A204.1 (cell line): ENCODE data around the gene NOPCHAP1.
"Not testable (repeated sequence)": the region's sequence is repeated elsewhere in the genome, so short reads cannot be mapped to it uniquely, and the experiment has no call there.

Experiments used
- FAIRE-seq: peaks from 2 replicates; lab custom pipeline; 2012; peaks lifted over from hg19 to GRCh38; lab: Jason Lieb, UNC

The NOPCHAP1 gene

DNA sequence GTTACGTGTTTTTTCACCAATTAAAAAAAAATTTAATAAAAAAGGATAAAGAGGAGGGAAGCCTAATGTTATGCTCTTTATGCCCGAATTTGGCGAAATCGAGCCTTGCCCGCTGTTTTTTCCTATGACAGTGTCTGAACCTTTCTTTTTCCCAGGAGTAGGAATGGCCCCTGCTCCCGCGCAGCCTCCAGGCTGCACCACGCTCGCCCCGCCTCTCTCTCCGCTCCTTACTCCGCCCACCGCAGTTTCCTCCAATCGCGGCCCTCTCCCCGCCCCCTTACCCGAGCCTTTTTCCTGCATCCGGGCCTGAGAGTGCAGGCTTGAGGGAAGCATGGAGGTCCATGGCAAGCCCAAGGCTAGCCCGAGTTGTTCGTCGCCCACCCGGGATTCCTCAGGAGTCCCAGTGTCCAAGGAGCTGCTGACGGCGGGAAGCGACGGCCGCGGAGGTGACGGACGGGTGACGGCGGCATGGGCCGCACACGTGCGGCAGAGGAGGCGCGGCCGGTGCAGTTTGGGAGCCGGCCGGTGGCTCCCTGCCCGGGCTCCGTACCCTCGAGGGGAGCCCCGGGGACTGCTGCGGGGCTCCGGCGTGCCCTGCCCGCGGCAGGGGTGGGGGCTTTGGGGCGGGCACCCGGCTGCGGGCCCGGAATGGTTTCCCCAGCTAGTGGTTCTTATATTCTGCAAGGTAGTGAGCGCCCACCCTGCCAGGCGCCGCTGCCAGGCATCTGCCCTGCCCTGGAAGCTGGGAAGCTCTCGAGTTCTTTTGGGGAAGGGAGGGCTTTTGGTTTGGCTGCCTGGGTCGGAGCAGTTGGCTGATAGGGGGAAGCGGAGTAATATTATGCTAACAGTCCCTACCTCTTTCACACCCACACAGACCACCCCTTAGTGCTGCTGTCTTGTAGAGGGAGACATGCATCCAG is at the start of gene NOPCHAP1:
NOPCHAP1 (plus strand) TSS at position 295 of the 920 bp plus-strand sequence; CDS start at position 332, 37 bp downstream.
- peak; percentile 92 for FAIRE-seq

GRCh38 chr12:104938371-104938770 is 47.7 kb upstream of the NOPCHAP1 start:
- FAIRE-seq = no peak

DNA sequence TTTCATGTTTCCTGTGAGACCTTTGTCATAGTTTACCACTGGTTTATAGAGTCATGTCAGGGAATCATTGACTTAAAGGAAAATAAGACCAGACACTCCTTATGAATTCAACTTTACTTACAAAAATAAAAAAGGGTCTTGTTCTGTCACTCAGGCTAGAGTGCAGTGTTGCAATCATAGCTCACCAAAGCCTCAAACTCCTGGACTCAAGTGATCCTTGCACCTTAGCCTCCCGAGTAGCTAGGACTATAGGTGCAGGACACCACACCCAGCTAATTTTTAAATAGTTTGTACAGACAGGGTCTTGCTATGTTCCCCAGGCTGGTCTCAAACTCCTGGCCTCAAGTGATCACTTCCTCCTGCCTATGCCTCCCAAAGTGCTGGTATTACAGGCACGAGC is 47.0 kb upstream of the NOPCHAP1 start:
- FAIRE-seq = no peak

DNA sequence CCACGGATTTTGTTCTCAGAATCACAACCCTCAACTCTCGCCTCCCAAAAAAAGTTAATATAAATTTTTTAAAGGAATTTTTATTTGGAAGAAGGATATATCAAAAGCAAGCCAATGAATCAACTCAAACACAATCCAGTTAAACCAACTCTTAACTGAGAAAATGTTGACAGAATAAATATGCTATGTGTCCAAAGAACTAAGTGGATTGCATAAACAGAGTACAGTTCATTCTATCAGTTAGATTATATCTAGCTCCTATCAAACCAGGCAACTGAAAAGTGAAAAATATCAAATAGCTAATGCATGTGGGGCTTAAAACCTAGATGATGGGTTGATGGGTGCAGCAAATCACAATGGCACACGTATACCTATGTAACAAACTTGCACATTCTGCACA is 44.7 kb upstream of the NOPCHAP1 start:
- no peak for FAIRE-seq

DNA sequence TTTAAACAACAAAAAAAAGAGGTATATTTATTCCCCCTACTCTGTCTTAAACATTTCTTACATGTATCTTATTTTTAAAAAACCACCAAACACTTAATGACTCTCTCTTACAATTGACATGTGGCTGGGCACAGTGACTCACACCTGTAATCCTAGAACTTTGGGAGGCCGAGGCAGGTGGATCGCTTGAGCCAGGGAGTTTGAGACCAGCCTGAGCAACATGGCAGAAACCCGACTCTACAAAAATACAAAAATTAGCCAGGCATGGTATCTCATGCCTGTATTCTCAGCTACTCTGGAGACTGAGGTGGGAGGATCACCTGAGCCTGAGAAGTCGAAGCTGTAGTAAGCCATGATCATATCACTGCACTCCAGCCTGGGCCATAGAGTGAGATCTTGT is 44.0 kb upstream of the NOPCHAP1 start:
- FAIRE-seq = no peak

DNA sequence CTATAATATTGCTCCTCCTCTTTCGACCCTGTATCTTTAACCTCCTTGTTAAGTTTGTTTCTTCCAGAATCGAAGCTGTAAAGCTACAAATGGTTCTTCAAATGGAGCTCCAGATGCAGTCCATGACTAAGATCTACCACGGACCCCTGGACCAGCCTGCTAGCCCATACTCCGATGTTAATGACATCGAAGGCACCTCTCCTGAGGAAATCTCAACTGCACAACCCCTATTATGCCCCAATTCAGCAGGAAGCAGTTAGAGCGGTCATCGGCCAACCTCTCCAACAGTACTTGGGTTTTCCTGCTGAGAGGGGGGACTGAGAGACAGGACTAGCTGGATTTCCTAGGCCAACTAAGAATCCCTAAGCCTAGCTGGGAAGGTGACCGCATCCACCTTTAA is 42.7 kb upstream of the NOPCHAP1 start:
- FAIRE-seq = not testable (repeated sequence)

DNA sequence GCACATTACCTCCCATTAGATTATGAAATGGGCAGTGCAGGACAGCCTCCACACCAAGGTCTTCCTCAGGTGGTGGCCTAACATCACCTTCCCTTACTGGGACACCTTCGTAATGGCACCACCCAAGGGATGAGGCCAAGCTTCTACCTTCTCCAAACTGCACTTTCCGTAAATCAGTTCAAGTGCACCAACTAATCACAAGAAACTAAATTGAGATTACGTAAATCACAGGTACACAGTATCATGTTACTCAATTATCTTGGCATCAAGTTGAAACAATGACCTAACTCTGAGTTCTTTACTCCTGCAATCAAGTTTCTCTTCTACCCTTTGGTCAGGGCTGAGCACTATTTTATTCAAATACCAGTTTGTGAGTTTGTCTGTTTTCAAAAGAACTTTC is 41.9 kb upstream of the NOPCHAP1 start:
- FAIRE-seq = no peak

- FAIRE-seq = not testable (repeated sequence)
Measured at GRCh38 chr12:104948716-104949115, 37.4 kb upstream of the NOPCHAP1 start.

- FAIRE-seq = no peak
Measured at GRCh38 chr12:104951759-104952509, 34.2 kb upstream of the NOPCHAP1 start.

DNA sequence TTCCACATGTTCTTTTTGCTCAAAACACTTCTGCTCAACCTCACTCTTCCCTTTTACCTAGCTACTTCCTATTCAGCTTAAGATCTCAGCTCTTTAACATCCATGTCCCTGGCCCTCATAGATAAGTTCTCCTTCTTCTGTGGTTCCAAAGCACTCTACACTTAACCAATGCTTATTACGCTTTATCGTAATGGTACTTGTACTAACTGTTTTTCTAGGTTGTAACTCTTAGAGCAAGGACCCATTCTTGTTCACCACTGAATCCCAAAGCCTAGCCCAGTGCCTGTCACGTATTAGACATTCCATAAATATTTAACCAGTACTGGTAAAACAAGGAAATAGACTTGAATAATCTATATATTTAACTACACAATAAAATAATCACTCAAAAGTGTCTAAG is 33.3 kb upstream of the NOPCHAP1 start:
- FAIRE-seq = no peak

- FAIRE-seq = no peak
Measured at GRCh38 chr12:104953323-104953722, 32.8 kb upstream of the NOPCHAP1 start.

- FAIRE-seq = no peak
Measured at GRCh38 chr12:104955703-104956102, 30.4 kb upstream of the NOPCHAP1 start.

DNA sequence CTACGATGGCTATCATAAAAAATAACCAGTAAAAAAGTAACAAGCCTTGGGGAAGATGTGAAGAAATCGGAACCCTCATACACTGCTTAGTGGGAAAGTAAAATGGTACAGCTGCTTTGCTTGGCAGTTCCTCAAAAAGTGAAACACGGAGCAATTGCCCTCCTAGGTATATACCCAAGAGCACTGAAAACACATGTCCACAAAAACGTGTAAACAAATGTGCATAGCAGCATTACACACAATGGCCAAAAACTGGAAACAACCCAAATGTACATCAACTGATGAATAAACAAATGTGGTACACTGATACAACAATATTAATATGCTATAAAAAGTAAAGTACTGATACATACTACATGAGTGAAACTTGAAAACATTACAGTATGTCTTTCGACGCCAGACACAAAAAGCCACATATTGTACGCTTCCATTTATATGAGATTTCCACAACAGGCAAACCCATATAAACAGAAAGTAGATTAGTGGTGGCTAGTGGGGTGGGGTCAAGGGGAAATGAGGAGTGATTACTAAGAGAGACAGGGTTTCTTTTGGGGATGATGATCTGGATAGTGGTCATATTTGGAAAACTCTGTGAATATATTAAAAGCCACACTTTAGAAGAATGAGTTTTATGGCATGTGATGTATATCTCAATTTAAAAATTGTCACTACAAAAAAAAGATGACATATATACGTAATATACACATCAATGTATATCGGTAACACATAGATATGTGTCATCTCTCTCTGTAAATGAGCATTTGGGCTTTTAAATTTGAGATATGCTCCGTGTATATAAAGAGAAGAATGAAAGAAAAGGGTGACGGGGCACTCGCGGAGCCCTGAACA is 29.0 kb upstream of the NOPCHAP1 start:
- FAIRE-seq = no peak

DNA sequence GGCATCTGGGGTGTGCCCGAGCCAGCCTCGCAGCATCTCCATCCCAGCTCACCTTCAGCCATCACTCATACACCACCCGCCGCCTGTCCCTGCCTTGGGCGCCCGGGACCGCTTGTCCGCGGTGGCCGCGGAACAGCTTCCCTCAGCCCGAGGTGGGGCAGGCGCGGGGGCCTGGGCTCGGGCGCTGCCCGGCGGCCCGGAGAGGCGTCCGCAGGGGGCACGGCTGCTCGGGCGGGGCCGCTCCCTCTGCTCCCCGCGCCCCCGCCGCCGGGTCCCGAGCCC is 28.5 kb upstream of the NOPCHAP1 start:
- FAIRE-seq = no peak

GRCh38 chr12:104958001-104958804 is 27.9 kb upstream of the NOPCHAP1 start, which contains the start of gene SLC41A2:
Gene SLC41A2, minus strand, starts transcription at chr12:104958290. Its CDS starts 29,763 bp downstream, at chr12:104928527.
- FAIRE-seq = no peak

DNA sequence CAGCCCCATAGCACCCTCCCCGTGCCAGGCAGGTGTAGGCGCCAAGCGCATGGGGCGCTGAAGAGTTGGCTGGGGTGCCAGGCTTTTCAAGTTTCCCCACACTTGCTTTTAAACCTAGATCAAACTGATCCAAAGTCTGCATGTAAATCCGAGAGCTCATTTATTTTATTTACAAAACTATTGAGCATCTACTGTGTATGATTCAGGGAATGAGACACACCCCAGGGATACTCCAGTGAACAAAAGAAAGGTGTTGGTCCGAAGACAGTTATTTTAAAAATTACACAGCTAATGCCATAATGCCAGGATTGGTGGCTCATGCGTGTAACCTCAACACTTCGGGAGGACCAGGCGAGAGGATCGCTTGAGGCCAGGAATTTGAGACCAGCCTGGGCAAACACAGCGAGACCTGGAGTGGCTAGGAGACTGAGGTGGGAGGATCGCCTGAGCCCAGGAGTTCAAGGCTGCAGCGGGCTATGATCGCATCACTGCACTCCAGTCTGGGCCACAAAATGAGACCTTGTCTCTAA is 27.2 kb upstream of the NOPCHAP1 start:
- no peak for FAIRE-seq

- no peak for FAIRE-seq
Measured at GRCh38 chr12:104959335-104959841, 26.7 kb upstream of the NOPCHAP1 start.

DNA sequence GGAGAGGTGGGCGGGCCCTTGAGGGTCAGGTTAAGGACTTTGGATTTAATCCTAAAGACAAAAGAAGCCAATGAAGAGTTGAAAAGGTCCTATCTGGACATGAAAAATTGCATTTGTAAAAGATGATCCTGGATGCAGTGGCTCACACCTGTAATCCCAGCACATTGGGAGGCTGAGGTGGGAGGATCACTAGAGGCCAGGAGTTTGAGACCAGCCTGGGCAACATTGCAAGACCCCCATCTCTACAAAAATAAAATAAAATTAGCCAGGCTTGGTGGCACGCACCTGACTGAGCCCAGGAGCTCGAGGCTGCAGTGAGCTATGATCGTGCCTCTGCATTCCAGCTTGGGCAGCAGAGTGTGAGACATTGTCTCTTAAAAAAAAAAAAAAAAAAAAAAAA is 25.7 kb upstream of the NOPCHAP1 start:
- FAIRE-seq = no peak

GRCh38 chr12:104963757-104964156 is 22.4 kb upstream of the NOPCHAP1 start:
- no peak for FAIRE-seq

DNA sequence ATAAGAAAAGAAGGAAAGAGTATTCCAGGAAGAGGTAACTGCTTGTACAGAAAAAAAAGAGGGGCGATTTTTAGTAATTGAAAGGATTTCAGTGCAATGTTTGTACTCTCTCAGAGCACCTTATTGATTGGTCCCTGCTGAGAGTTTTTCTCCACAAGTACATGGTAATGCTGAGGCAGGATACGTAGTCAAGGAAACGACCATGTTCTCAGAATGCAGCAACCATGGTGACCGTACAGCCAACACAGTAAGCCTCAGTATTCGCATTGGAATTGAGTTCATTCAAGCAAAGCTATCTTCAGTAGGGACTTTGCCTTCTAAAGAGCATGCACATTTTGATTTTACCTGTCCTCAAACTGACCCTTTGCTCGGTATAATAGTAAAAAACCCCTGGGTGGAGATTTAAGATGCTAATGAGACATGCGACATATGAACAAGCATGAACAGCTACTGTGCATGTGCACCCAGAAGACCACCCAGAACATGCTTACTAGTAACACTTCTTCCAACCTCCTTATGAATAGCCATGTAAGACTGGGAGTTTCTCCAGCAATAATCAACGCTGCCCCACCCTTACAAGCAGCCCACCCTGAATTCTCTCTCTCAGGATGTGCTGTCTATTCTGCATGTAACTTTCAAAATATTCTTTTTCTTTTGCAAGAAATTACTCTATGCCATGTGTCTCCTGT is 21.8 kb upstream of the NOPCHAP1 start:
- no peak for FAIRE-seq

DNA sequence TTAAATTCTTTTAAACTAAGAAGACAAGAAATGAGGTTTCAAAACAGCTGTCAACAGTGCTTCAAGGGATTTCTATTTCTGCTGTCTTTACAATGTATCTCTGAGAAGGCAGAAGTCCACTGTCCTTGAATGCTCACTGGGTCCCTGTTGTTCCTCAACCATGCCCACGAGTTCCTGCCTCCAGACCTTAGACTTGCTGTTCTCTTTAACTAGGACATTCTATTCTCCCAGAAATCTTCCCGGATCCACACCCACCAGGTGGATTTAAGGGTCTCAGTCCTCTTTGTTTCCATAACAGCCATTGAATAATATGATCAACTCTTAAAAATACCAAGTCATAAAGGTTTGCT is 21.3 kb upstream of the NOPCHAP1 start:
- no peak for FAIRE-seq
